SK-N-SH treated with all-trans-retinoic acid at 6 μM for 48 hours (cell line): ENCODE measurements around the gene HEATR1.
"Not testable (repeated sequence)": the region's sequence is repeated elsewhere in the genome, so short reads cannot be mapped to it uniquely, and the experiment has no call there.

Source experiments
- BACH2 ChIP-seq: fragments of 250-450 bp; sonication (Bioruptor Pico); IDR thresholded peaks from 2 replicates; pipeline ENCODE4 v1.9.0; 2021; ENCODE audit warnings: mild to moderate bottlenecking, borderline replicate concordance
- CREB5 ChIP-seq: fragments of 250-450 bp; sonication (Bioruptor Pico); IDR thresholded peaks from 2 replicates; pipeline ENCODE4 v1.5.1; 2020; ENCODE audit warnings: low read depth, mild to moderate bottlenecking, moderate library complexity
- POU6F1 ChIP-seq: fragments of 250-450 bp; sonication (Bioruptor Pico); IDR thresholded peaks from 2 replicates; pipeline ENCODE4 v1.8.0; 2021; ENCODE audit warnings: low read depth, mild to moderate bottlenecking, moderate library complexity, borderline replicate concordance
- RARB ChIP-seq: fragments of 250-450 bp; sonication (Bioruptor Pico); IDR thresholded peaks from 2 replicates; pipeline ENCODE4 v1.8.0; 2021; ENCODE audit warnings: mild to moderate bottlenecking, moderate library complexity
- TCF4 ChIP-seq: fragments of 250-450 bp; sonication (Bioruptor Pico); IDR thresholded peaks from 2 replicates; pipeline ENCODE4 v1.8.0; 2021; ENCODE audit warnings: mild to moderate bottlenecking, moderate library complexity, borderline replicate concordance
- ZFP3 ChIP-seq: fragments of 250-450 bp; sonication (Bioruptor Pico); IDR thresholded peaks from 2 replicates; pipeline ENCODE4 v1.5.0; 2020; ENCODE audit warnings: mild to moderate bottlenecking, moderate library complexity
- TF ChIP-seq, protein P1 (sequence below): fragments of 250-450 bp; sonication (Bioruptor Pico); IDR thresholded peaks from 2 replicates; pipeline ENCODE4 v1.8.0; 2020; ENCODE audit warnings: mild to moderate bottlenecking, moderate library complexity, borderline replicate concordance

- TF ChIP-seq RARB; BACH2 (CRISPR knock-in tag); ZFP3 (CRISPR knock-in tag); POU6F1; CREB5 (CRISPR knock-in tag); TCF4: not testable (repeated sequence)
- TF ChIP-seq, protein P1, sequence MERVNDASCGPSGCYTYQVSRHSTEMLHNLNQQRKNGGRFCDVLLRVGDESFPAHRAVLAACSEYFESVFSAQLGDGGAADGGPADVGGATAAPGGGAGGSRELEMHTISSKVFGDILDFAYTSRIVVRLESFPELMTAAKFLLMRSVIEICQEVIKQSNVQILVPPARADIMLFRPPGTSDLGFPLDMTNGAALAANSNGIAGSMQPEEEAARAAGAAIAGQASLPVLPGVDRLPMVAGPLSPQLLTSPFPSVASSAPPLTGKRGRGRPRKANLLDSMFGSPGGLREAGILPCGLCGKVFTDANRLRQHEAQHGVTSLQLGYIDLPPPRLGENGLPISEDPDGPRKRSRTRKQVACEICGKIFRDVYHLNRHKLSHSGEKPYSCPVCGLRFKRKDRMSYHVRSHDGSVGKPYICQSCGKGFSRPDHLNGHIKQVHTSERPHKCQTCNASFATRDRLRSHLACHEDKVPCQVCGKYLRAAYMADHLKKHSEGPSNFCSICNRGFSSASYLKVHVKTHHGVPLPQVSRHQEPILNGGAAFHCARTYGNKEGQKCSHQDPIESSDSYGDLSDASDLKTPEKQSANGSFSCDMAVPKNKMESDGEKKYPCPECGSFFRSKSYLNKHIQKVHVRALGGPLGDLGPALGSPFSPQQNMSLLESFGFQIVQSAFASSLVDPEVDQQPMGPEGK (CRISPR knock-in tag) = not testable (repeated sequence)
These were observed 3.3 kb upstream of the HEATR1 start for GRCh38 chr1:236607597-236607996.
